AG08395 (cell line): ENCODE data around the gene SLC25A47.

Source experiments
- DNase-seq: peaks from one replicate; pipeline ENCODE4 v3.0.0; 2012; ENCODE audit warnings: mixed read lengths, low spot score

Gene SLC25A47

GRCh38 chr14:100375963-100376735 lies 53.0 kb downstream of the SLC25A47 start, which contains the start of gene WDR25:
Gene WDR25 (plus strand): TSS chr14:100376485.
- peak; percentile 95 for DNase-seq

DNA sequence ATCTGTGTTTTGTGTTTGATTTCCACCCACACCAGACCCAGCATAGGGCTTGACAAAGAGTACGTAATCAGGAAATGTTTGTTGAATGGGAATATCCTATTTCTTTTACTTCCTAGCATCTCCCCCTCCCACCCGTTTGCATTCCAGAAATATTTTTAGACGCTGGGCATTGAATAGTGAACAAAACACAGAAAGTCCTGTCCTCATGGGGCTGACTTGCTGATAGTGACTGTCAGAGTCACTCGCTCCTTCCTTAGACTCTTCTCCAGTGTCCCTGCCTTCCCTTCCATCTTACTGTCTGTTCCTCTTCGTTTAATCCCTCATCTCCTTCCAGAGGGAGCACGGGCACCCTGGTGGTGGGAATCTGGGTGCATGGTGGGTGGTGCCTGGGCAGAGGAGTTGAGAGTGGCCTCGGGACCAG lies 53.6 kb downstream of the SLC25A47 start:
- DNase-seq: no peak
